Measurements from ENCODE around the gene NDE1.

GRCh38 chr16:15765880-15766279, 115.8 kb downstream of the NDE1 start:
- TF ChIP-seq GATA2 (IDR thresholded peaks at IDR 0.05; ENCODE audit: low read depth, low read length) = no peak
- no peak for TF ChIP-seq GATA3 (IDR thresholded peaks at IDR 0.05; ENCODE audit: low read depth, low read length)
